A673 (cell line): Measurements from ENCODE around the gene CCDC102B. TPM values are rescaled to one million over a fixed set of nuclear protein-coding genes. Genes with fewer than 3 reads are reported as not detected.

Experiments
- BruUV-seq: library from RNA; stranded (reverse); fragments of 400-500 nt; replicated peaks from 2 replicates; lab custom pipeline; 2021; lab: Mats Ljungman, UMichigan
- CTCF ChIA-PET: fragments of 300-600 bp; sonication (Branson Sonifier 250); formaldehyde crosslinking; loops from one replicate; lab custom pipeline; 2022; ENCODE audit warnings: antibody characterized with exemption; lab: Charles Lee
- POLR2A ChIA-PET: fragments of 300-600 bp; sonication (Branson Sonifier 250); formaldehyde crosslinking; loops from one replicate; lab custom pipeline; 2022; ENCODE audit warnings: antibody characterized with exemption; ENCODE audit not compliant: low non-redundant PET; lab: Charles Lee
- DNase-seq: peaks from one replicate; pipeline ENCODE4 v3.0.0-alpha.2; 2015; ENCODE audit warnings: low spot score
- H3K27ac ChIP-seq: fragments of 200-600 bp; sonication (generic); 2 replicates; pipeline ENCODE4 v1.5.1; 2016; ENCODE audit warnings: mixed run types, low read depth, mild to moderate bottlenecking, mixed read lengths, antibody characterized with exemption, low read length; ENCODE audit not compliant: poor library complexity, severe bottlenecking
- H3K27me3 ChIP-seq: fragments of 200-600 bp; sonication (generic); replicated peaks from 2 replicates; pipeline ENCODE4 v1.6.1; 2017; ENCODE audit warnings: mixed run types, low read depth, mild to moderate bottlenecking, mixed read lengths, antibody characterized with exemption, low read length; ENCODE audit not compliant: insufficient read depth, poor library complexity
- H3K36me3 ChIP-seq: fragments of 200-600 bp; sonication (generic); 2 replicates; pipeline ENCODE4 v1.6.1; 2016; ENCODE audit warnings: mixed run types, mild to moderate bottlenecking, mixed read lengths, antibody characterized with exemption, low read length; ENCODE audit not compliant: insufficient read depth, poor library complexity, severe bottlenecking
- H3K4me1 ChIP-seq: fragments of 200-600 bp; sonication (generic); 2 replicates; pipeline ENCODE4 v1.6.1; 2017; ENCODE audit warnings: mixed run types, mild to moderate bottlenecking, mixed read lengths, antibody characterized with exemption, low read length; ENCODE audit not compliant: insufficient read depth, poor library complexity, severe bottlenecking
- H3K4me3 ChIP-seq: fragments of 200-600 bp; sonication (generic); 2 replicates; pipeline ENCODE4 v1.5.1; 2016; ENCODE audit warnings: low read depth, mixed run types, mild to moderate bottlenecking, mixed read lengths, low read length; ENCODE audit not compliant: poor library complexity, severe bottlenecking
- H3K9me3 ChIP-seq: fragments of 200-600 bp; sonication (generic); 2 replicates; pipeline ENCODE4 v1.6.1; 2016; ENCODE audit warnings: mixed run types, low read depth, mild to moderate bottlenecking, mixed read lengths, antibody characterized with exemption, low read length; ENCODE audit not compliant: poor library complexity, severe bottlenecking
- CTCF ChIP-seq: fragments of 300-800, 200-600 bp; sonication (generic); conservative IDR thresholded peaks from 2 replicates; pipeline ENCODE4 v1.5.1; 2017; ENCODE audit warnings: low read depth, mild to moderate bottlenecking, antibody characterized with exemption, low read length, moderate library complexity, mixed read lengths
- EZH2 ChIP-seq: fragments of 200-600 bp; sonication (generic); IDR thresholded peaks from 2 replicates; pipeline ENCODE4 v1.6.1; 2017; ENCODE audit warnings: borderline replicate concordance, low read depth, mild to moderate bottlenecking, mixed read lengths, antibody characterized with exemption, low read length; ENCODE audit not compliant: poor library complexity, severe bottlenecking
- intact Hi-C: fragments of 100-400 bp; cut with micrococcal nuclease; formaldehyde crosslinking; loops from one replicate; pipeline ENCODE4 v1.10.0; 2022; ENCODE audit not compliant: unreplicated experiment
- total RNA-seq: library from RNA; stranded (reverse); gene quantifications from 2 replicates; pipeline ENCODE4 v1.2.3, GENCODE V29; 2021

The CCDC102B gene
- total RNA-seq, 1 experiment from 2014 or later, result 12.5 TPM

GRCh38 chr18:68937029-68937599 is 139.2 kb downstream of the CCDC102B start:
- no peak overlapping the region for H3K27ac ChIP-seq
- H3K27me3 ChIP-seq, result no peaks in the 10 kb centered on the region
- DNase-seq, result no peak
- POLR2A ChIA-PET, result no interaction called here
- H3K4me1 ChIP-seq, result peaks cover 3% of the 10 kb centered on the region
- intact Hi-C loops, result no loop called here
- BruUV-seq, result no TSS peak
- no peaks in the 10 kb centered on the region for H3K9me3 ChIP-seq
- no peak for TF ChIP-seq EZH2
- TF ChIP-seq CTCF, result no peak
- H3K4me3 ChIP-seq, result no peak overlapping the region
- no peaks in the 10 kb centered on the region for H3K36me3 ChIP-seq
- CTCF ChIA-PET, result interaction anchor here (0.5 kb wide), 1 partner anchor 26 kb away, joined by 9 read pairs; no protein-coding TSS in a partner anchor

- no TSS peak for BruUV-seq
- intact Hi-C loops, result no loop called here
- POLR2A ChIA-PET, result no interaction called here
- Histone ChIP-seq H3K9me3 (no peaks in the 10 kb centered on the region), H3K36me3 (no peaks in the 10 kb centered on the region), H3K4me3 (no peak overlapping the region), H3K4me1 (peaks cover 3% of the 10 kb centered on the region), H3K27ac (no peak overlapping the region), H3K27me3 (no peaks in the 10 kb centered on the region)
- TF ChIP-seq EZH2, result no peak
- no peak for TF ChIP-seq CTCF
- no peak for DNase-seq
- CTCF ChIA-PET, result no interaction called here
These were observed 142.2 kb downstream of the CCDC102B start for GRCh38 chr18:68940039-68940438.

- CTCF ChIA-PET, result no interaction called here
- BruUV-seq, result no TSS peak
These were observed 142.9 kb downstream of the CCDC102B start for GRCh38 chr18:68940754-68941153.

More at GRCh38 chr18:68940754-68941153, 142.9 kb downstream of the CCDC102B start:
- H3K36me3 ChIP-seq, result no peaks in the 10 kb centered on the region
- H3K9me3 ChIP-seq, result no peaks in the 10 kb centered on the region
- H3K4me3 ChIP-seq, result no peak overlapping the region
- H3K4me1 ChIP-seq, result peaks cover 3% of the 10 kb centered on the region
- TF ChIP-seq CTCF (no peak), EZH2 (no peak)
- no peak overlapping the region for H3K27ac ChIP-seq
- POLR2A ChIA-PET, result no interaction called here
- no peak for DNase-seq
- intact Hi-C loops, result no loop called here
- no peaks in the 10 kb centered on the region for H3K27me3 ChIP-seq
